AG10803 (cell line): ENCODE data around the gene OR2M5.

ENCODE experiments used
- DNase-seq: peaks from one replicate; pipeline ENCODE4 v3.0.0; 2010; ENCODE audit warnings: low read depth
- H3K4me3 ChIP-seq: 2 replicates; pipeline ENCODE4 v1.5.1; 2011; ENCODE audit warnings: mild to moderate bottlenecking, low read length, control low read depth
- CTCF ChIP-seq: conservative IDR thresholded peaks from 2 replicates; pipeline ENCODE4 v1.5.1; 2011; ENCODE audit warnings: mild to moderate bottlenecking, low read length, control low read depth, inconsistent platforms

Gene OR2M5

GRCh38 chr1:248174521-248174920 lies 29.6 kb downstream of the OR2M5 start, which contains the start of gene OR2M2:
OR2M2 (plus strand) TSS chr1:248174821; CDS start chr1:248179986, 5,165 bp downstream.
- no peak within 1 kb of the TSS for H3K4me3 ChIP-seq
- no peak for TF ChIP-seq CTCF
- DNase-seq, result no peak

GRCh38 chr1:248183996-248184395 lies 39.0 kb downstream of the OR2M5 start:
- TF ChIP-seq CTCF, result no peak

GRCh38 chr1:248187363-248187762 lies 42.4 kb downstream of the OR2M5 start:
- H3K4me3 ChIP-seq, result no peak overlapping the region
- TF ChIP-seq CTCF, result no peak
- no peak for DNase-seq

More at GRCh38 chr1:248183996-248184395, 39.0 kb downstream of the OR2M5 start:
- no peak for DNase-seq
- no peak overlapping the region for H3K4me3 ChIP-seq

- TF ChIP-seq CTCF, result no peak
- no peak for DNase-seq
- H3K4me3 ChIP-seq, result no peak overlapping the region
Observed at GRCh38 chr1:248189026-248189425, 44.1 kb downstream of the OR2M5 start.

- DNase-seq, result no peak
- TF ChIP-seq CTCF, result no peak
- no peak overlapping the region for H3K4me3 ChIP-seq
Observed at GRCh38 chr1:248194117-248194516, 49.2 kb downstream of the OR2M5 start.
